HG03460 (cell line): Measurements from ENCODE around the gene DLST.

ENCODE experiments used
- ATAC-seq: cut with Tn5 transposase; IDR thresholded peaks from one replicate; pipeline ENCODE4 v1.9.1; 2021; ENCODE audit not compliant: unreplicated experiment

Gene DLST

DNA sequence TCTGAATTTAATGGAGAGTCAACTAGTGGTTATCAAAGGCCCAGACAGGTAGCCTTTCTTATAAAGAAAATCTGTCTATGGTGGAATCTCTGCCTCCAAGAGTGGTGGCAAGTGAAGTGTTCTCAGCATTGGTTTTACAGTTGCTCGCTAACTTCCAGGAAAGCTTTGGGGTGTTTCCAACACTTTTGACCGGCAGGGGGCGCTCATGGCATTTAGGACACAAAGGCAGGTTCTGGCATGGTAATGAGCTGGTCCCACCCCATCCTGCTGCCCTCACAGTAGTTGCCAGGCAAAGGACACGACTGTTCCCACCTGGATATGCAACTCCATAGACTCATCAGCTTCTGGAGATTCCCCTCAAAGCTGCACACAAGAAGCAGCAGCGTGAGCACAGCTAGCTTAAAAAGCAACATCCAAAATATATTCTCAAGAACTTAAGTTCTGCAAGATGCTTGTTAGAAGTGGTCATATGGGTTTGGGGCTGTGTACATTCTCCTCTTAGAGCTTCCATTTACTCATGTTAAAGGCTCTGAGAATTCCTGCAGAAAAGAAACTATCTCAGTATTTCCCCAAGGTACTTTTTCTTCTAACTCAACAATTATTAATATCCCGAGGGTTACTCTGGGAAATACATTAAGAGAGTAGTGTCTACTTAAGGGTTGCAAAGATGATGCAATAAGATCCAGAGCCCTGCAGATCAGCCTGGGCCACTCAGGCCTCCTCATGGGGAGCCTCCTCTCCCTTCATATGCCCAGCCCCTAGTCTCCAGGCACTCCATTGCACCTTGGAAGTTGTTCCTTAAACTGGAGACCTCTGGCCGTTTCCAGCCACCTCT, 20.6 kb upstream of the DLST start:
- ATAC-seq = no peak

- no peak for ATAC-seq
These were observed 20.0 kb upstream of the DLST start for GRCh38 chr14:74861734-74862090.

- ATAC-seq = no peak
These were observed 18.4 kb upstream of the DLST start for GRCh38 chr14:74863274-74863673.

DNA sequence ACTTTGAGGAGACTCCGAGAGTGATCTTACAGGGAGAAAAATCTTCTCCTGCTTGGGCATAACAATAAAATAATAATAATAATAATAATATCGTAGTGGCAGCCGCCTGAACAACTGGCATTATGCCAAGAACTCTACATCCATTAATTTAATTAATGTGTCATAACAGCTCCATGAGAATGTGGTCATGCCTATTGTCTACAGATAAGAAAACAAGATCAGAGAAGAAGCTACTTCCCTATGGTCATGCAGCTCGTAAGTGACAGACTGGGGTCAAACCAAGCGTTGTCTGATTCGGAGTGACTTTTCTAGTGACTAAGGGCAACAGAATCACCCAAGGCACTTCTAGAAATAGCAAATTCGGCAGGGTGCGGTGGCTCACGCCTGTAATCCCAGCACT, 17.5 kb upstream of the DLST start:
- ATAC-seq = no peak

- no peak for ATAC-seq
These were observed 16.6 kb upstream of the DLST start for GRCh38 chr14:74865156-74865555.

DNA sequence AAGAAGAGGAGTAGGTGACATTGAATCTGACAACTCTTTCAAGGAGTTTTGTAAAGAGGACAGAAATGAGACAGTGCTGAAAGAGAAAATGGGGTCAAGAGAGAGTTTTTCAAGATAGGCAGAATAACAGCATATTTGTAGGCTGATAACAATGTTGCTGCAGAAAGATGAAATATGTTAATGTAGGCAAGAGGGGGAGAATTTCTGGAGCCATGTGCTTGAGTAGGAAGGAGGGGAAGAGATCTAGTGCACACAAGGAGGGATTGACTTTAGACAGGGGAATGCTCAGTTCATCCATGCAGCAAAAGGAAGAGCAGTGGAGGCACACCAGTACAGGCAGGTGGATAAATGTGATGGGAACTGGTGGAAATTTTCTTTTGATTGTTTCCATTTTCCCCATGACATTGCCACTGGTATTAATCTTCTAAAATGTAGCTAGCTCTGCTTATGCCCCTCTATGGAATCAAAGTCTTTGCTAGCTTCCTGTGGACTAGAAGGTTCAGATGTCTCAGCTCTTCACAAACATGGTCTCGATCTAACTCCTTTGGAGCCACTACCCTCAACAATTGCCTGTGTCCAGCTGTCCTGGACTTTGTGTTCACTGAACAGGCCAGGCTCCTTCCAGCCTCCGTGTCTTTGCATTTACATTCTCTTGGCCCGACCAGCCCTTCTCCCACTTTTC, 14.9 kb upstream of the DLST start:
- no peak for ATAC-seq

DNA sequence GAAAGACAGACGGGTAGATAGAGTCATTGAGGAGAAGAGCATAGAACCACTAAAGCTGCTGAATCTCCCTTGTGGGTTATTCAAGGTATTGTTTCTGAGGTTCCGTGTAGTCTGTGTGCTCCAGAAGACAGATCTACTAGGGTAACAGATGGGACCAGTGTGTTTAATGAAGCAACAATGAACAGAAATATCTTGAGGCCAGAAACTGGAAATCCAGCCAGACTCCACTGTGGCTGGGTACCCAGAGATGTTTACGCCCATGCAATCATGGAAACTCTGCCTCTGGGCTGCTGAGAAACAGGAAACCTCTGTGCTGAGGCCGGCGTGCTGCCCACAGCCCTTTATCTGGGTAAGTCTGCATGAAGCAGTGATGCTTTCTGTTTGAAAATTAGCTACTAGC, 14.0 kb upstream of the DLST start:
- ATAC-seq = no peak

GRCh38 chr14:74868739-74869138, 13.0 kb upstream of the DLST start:
- ATAC-seq = no peak

- no peak for ATAC-seq
These were observed 9.9 kb upstream of the DLST start for GRCh38 chr14:74871819-74872218.

- no peak for ATAC-seq
These were observed 6.5 kb upstream of the DLST start for GRCh38 chr14:74875204-74875603.

- ATAC-seq = no peak
These were observed 5.5 kb upstream of the DLST start, which contains the start of gene PROX2 for GRCh38 chr14:74875941-74876913. Gene PROX2 (minus strand): TSS chr14:74876145. CDS start chr14:74863834, 12,311 bp downstream.

GRCh38 chr14:74879427-74880182, 2.1 kb upstream of the DLST start:
- ATAC-seq = no peak

DNA sequence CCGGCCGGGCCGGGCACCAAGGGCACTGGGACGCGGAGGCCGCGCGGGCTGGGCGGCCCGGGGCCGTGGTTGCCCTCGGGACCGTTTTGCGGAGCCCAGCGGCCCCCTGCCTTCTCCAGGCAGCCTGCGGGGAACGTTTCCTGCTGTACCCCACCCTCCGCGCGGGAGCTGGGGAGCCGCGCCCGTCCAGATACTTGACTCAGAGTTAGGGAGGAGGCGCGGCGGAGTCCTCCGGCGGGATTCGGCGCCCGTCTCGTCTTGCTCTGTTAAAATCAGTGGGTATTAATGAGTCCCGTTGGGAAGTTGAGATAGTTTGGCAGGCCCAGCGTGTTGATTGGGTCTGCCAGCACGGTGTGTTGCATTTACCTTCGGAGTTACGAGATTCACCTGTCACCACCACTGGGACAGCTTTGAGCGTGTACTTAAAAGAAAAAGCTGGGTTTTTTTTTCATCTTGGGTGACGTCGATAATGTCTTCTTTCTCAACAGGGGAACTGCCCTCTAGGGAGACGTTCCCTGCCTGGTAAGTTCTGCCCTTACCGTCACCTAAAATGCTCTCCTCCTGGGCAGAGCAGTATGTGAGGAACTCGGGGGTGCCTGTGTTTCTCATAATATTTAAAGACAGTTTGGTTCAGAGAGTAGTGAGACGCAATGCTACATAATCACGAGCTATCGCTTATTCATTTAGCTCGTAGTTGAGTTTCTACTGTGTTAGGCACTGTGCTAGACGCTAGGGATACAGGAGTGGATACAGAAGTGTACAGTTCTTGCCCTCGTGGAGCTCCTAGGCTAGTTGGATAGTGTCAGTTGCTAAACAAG, 596 bp downstream of the DLST start:
- peak; percentile 24 for ATAC-seq

GRCh38 chr14:74886001-74886400, 4.3 kb downstream of the DLST start:
- ATAC-seq = no peak

DNA sequence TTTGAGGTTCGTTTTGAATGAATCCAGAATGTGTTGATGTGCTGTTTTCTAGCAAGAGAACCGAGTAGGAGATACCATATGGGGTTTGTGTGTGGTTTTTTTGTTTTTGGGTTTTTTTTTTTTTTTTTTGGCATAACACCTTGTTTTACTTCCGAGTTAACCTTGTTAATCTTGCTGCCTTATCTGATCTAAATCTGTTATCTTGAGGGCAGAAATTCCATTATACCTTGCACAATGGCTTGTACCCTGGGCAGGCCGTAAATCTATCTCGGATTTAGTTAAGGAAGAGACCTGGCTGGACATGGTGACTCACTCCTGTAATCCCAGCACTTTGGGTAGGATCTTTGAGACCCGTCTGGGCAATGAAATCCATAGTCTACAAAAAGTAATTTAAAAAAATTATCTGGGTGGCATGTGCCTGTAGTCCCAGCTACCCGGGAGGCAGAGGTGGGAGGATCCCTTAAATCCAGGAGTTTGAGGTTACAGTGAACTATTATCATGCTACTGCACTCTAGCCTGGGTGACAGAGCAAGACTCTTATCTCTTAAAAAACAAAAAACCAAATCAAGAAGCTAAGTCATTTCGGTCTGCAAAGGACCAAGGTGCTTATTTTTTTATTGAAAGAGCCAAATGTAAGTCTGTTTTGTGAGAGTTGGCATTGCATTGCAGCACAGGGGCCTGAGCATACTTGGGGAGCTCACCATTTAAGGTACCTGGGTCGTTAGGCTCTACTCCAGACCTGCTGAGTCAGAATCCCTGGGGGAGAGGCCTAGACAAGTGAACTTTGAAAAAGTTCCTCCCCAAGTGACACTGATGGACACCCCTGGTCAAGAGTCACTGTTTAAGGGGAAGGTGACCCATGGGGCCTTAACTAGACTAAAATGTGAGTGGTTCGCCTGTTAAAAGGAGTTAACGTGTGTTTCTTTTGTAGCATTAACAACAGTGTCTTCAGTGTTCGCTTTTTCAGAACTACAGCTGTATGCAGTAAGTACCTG, 6.7 kb downstream of the DLST start:
- ATAC-seq = no peak

DNA sequence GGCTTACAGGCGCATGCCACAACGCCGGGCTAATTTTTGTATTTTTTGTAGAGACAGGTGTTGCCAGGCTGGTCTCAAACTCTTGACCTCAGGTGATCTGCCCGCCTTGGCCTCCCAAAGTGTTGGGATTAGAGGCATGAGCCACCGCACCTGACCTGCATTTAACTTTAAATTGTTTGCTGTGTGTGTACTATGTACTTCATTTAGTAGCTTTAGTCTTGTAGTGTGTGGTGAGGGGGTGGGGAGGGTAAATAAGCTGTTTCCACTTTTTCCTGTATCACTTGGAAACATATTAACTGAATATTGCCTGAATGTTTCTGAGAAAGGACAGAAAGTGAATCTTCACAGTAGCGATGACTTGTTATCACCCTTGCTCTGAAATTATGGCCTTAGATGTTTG, 8.5 kb downstream of the DLST start:
- ATAC-seq = no peak

DNA sequence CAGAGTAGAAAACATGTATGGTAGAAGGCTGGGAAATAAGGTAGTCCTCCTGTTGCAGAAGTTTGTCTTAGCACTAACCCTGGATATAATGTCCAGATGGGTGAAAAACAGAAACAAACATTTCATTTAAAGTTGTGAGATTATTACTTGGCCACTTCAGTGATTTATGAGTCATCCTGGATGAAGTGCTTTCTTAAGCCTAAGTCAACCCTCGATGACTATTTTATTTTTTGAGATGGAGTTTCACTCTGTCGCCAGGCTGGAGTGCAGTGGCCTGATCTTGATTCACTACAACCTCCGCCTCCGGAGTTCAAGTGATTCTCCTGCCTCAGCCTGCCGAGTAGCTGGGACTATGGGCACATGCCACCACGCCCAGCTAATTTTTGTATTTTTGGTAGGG, 10.2 kb downstream of the DLST start:
- no peak for ATAC-seq

DNA sequence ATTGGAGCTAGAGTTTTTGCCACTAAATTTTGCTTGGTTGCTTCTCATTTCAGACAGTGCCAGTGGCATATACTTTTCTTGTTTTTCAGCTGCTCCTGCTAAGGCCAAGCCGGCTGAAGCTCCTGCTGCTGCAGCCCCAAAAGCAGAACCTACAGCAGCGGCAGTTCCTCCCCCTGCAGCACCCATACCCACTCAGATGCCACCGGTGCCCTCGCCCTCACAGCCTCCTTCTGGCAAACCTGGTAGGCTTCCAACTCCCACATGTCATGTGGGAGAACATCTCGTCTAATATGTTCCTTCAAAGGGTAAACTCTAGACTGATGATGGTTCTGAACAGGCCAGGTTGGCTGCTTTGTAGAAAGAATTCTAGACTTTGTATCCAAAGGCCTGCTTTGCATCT, 11.0 kb downstream of the DLST start:
- no peak for ATAC-seq
